Measurements from ENCODE around the gene DISP3.

The DISP3 gene

GRCh38 chr1:11496551-11497080 is 17.7 kb downstream of the DISP3 start:
- H2AFZ ChIP-seq (ENCODE audit: low read depth, low read length), result no peak overlapping the region

GRCh38 chr1:11498956-11499594 is 20.1 kb downstream of the DISP3 start:
- Histone ChIP-seq H3K4me3 (ENCODE audit: low read length) (peak overlapping the region; percentile 5), H3K4me1 (ENCODE audit: insufficient read depth, low read length) (peaks cover 20% of the 10 kb centered on the region), H3K9me3 (ENCODE audit: low read length) (peaks cover 21% of the 10 kb centered on the region), H3K27me3 (ENCODE audit: insufficient read depth, low read length) (no peaks in the 10 kb centered on the region), H2AFZ (ENCODE audit: low read depth, low read length) (peak overlapping the region; percentile 6), H3K36me3 (ENCODE audit: insufficient read depth, low read length) (peaks cover 9% of the 10 kb centered on the region)

More at GRCh38 chr1:11496551-11497080, 17.7 kb downstream of the DISP3 start:
- Histone ChIP-seq H3K27me3 (ENCODE audit: insufficient read depth, low read length) (no peaks in the 10 kb centered on the region), H3K36me3 (ENCODE audit: insufficient read depth, low read length) (no peaks in the 10 kb centered on the region), H3K4me3 (ENCODE audit: low read length) (no peak overlapping the region), H3K9me3 (ENCODE audit: low read length) (peaks cover 5% of the 10 kb centered on the region), H3K4me1 (ENCODE audit: insufficient read depth, low read length) (peaks cover 20% of the 10 kb centered on the region)

- peaks cover 14% of the 10 kb centered on the region for H3K36me3 ChIP-seq (ENCODE audit: insufficient read depth, low read length)
- no peaks in the 10 kb centered on the region for H3K27me3 ChIP-seq (ENCODE audit: insufficient read depth, low read length)
- H3K4me3 ChIP-seq (ENCODE audit: low read length), result peak overlapping the region; percentile 5
- peaks cover 20% of the 10 kb centered on the region for H3K4me1 ChIP-seq (ENCODE audit: insufficient read depth, low read length)
- peak overlapping the region; percentile 6 for H2AFZ ChIP-seq (ENCODE audit: low read depth, low read length)
- peaks cover 27% of the 10 kb centered on the region for H3K9me3 ChIP-seq (ENCODE audit: low read length)
Measured at GRCh38 chr1:11499601-11500331, 20.8 kb downstream of the DISP3 start.

GRCh38 chr1:11500881-11501280 is 21.9 kb downstream of the DISP3 start:
- Histone ChIP-seq H3K9me3 (ENCODE audit: low read length) (peaks cover 35% of the 10 kb centered on the region), H3K4me1 (ENCODE audit: insufficient read depth, low read length) (peaks cover 20% of the 10 kb centered on the region), H3K27me3 (ENCODE audit: insufficient read depth, low read length) (no peaks in the 10 kb centered on the region), H3K36me3 (ENCODE audit: insufficient read depth, low read length) (peaks cover 14% of the 10 kb centered on the region), H2AFZ (ENCODE audit: low read depth, low read length) (no peak overlapping the region), H3K4me3 (ENCODE audit: low read length) (no peak overlapping the region)

GRCh38 chr1:11501491-11501897 is 22.5 kb downstream of the DISP3 start:
- peaks cover 14% of the 10 kb centered on the region for H3K36me3 ChIP-seq (ENCODE audit: insufficient read depth, low read length)
- no peak overlapping the region for H3K4me3 ChIP-seq (ENCODE audit: low read length)
- H2AFZ ChIP-seq (ENCODE audit: low read depth, low read length), result no peak overlapping the region
- peaks cover 35% of the 10 kb centered on the region for H3K9me3 ChIP-seq (ENCODE audit: low read length)
- H3K4me1 ChIP-seq (ENCODE audit: insufficient read depth, low read length), result peaks cover 20% of the 10 kb centered on the region
- H3K27me3 ChIP-seq (ENCODE audit: insufficient read depth, low read length), result no peaks in the 10 kb centered on the region

- H3K4me1 ChIP-seq (ENCODE audit: insufficient read depth, low read length), result peaks cover 20% of the 10 kb centered on the region
- H2AFZ ChIP-seq (ENCODE audit: low read depth, low read length), result no peak overlapping the region
- H3K36me3 ChIP-seq (ENCODE audit: insufficient read depth, low read length), result peaks cover 14% of the 10 kb centered on the region
- H3K27me3 ChIP-seq (ENCODE audit: insufficient read depth, low read length), result no peaks in the 10 kb centered on the region
- no peak overlapping the region for H3K4me3 ChIP-seq (ENCODE audit: low read length)
- peaks cover 38% of the 10 kb centered on the region for H3K9me3 ChIP-seq (ENCODE audit: low read length)
Measured at GRCh38 chr1:11501906-11502485, 23.0 kb downstream of the DISP3 start.

- Histone ChIP-seq H3K36me3 (ENCODE audit: insufficient read depth, low read length) (peaks cover 14% of the 10 kb centered on the region), H3K27me3 (ENCODE audit: insufficient read depth, low read length) (no peaks in the 10 kb centered on the region), H3K9me3 (ENCODE audit: low read length) (peaks cover 41% of the 10 kb centered on the region), H3K4me3 (ENCODE audit: low read length) (no peak overlapping the region), H2AFZ (ENCODE audit: low read depth, low read length) (no peak overlapping the region), H3K4me1 (ENCODE audit: insufficient read depth, low read length) (peaks cover 20% of the 10 kb centered on the region)
Measured at GRCh38 chr1:11502516-11502915, 23.6 kb downstream of the DISP3 start.

- Histone ChIP-seq H3K9me3 (ENCODE audit: low read length) (peaks cover 45% of the 10 kb centered on the region), H3K36me3 (ENCODE audit: insufficient read depth, low read length) (peaks cover 14% of the 10 kb centered on the region), H3K27me3 (ENCODE audit: insufficient read depth, low read length) (no peaks in the 10 kb centered on the region), H2AFZ (ENCODE audit: low read depth, low read length) (no peak overlapping the region), H3K4me3 (ENCODE audit: low read length) (no peak overlapping the region), H3K4me1 (ENCODE audit: insufficient read depth, low read length) (peaks cover 12% of the 10 kb centered on the region)
Measured at GRCh38 chr1:11504599-11504998, 25.6 kb downstream of the DISP3 start.

- Histone ChIP-seq H3K27me3 (ENCODE audit: insufficient read depth, low read length) (no peaks in the 10 kb centered on the region), H3K36me3 (ENCODE audit: insufficient read depth, low read length) (peaks cover 14% of the 10 kb centered on the region), H3K4me1 (ENCODE audit: insufficient read depth, low read length) (no peaks in the 10 kb centered on the region), H2AFZ (ENCODE audit: low read depth, low read length) (no peak overlapping the region), H3K4me3 (ENCODE audit: low read length) (no peak overlapping the region), H3K9me3 (ENCODE audit: low read length) (peaks cover 45% of the 10 kb centered on the region)
Measured at GRCh38 chr1:11505591-11506538, 26.9 kb downstream of the DISP3 start.

GRCh38 chr1:11507309-11507708 is 28.4 kb downstream of the DISP3 start:
- Histone ChIP-seq H3K9me3 (ENCODE audit: low read length) (peaks cover 37% of the 10 kb centered on the region), H3K4me1 (ENCODE audit: insufficient read depth, low read length) (no peaks in the 10 kb centered on the region), H3K4me3 (ENCODE audit: low read length) (no peak overlapping the region), H3K27me3 (ENCODE audit: insufficient read depth, low read length) (no peaks in the 10 kb centered on the region), H2AFZ (ENCODE audit: low read depth, low read length) (no peak overlapping the region), H3K36me3 (ENCODE audit: insufficient read depth, low read length) (peaks cover 14% of the 10 kb centered on the region)

- Histone ChIP-seq H3K36me3 (ENCODE audit: insufficient read depth, low read length) (peaks cover 3% of the 10 kb centered on the region), H3K4me1 (ENCODE audit: insufficient read depth, low read length) (no peaks in the 10 kb centered on the region), H3K9me3 (ENCODE audit: low read length) (no peaks in the 10 kb centered on the region), H3K27me3 (ENCODE audit: insufficient read depth, low read length) (no peaks in the 10 kb centered on the region), H2AFZ (ENCODE audit: low read depth, low read length) (no peak overlapping the region), H3K4me3 (ENCODE audit: low read length) (no peak overlapping the region)
Measured at GRCh38 chr1:11513681-11514080, 34.7 kb downstream of the DISP3 start.

GRCh38 chr1:11514366-11514765 is 35.4 kb downstream of the DISP3 start:
- Histone ChIP-seq H3K4me1 (ENCODE audit: insufficient read depth, low read length) (no peaks in the 10 kb centered on the region), H3K27me3 (ENCODE audit: insufficient read depth, low read length) (no peaks in the 10 kb centered on the region), H3K4me3 (ENCODE audit: low read length) (no peak overlapping the region), H3K9me3 (ENCODE audit: low read length) (no peaks in the 10 kb centered on the region), H3K36me3 (ENCODE audit: insufficient read depth, low read length) (peaks cover 3% of the 10 kb centered on the region), H2AFZ (ENCODE audit: low read depth, low read length) (no peak overlapping the region)

Measured in neuron (in vitro differentiated cells).